SK-N-SH treated with all-trans-retinoic acid at 6 μM for 48 hours (cell line): ENCODE results near the gene VEGFC.

ENCODE experiments used
- ATAC-seq: fragments of 200-7000 bp; cut with Tn5 transposase; 3 replicates; pipeline ENCODE4 v1.9.1; 2020; ENCODE audit warnings: mild to moderate bottlenecking, moderate library complexity
- ARNTL ChIP-seq: fragments of 450-650 bp; formaldehyde crosslinking; IDR thresholded peaks from 2 replicates; pipeline ENCODE4 v1.5.0; 2020; ENCODE audit warnings: low read depth, mild to moderate bottlenecking, moderate library complexity, borderline replicate concordance
- CREB5 ChIP-seq: fragments of 250-450 bp; sonication (Bioruptor Pico); IDR thresholded peaks from 2 replicates; pipeline ENCODE4 v1.5.1; 2020; ENCODE audit warnings: low read depth, mild to moderate bottlenecking, moderate library complexity
- CSDC2 ChIP-seq: fragments of 250-450 bp; sonication (Bioruptor Pico); IDR thresholded peaks from 2 replicates; pipeline ENCODE4 v1.5.0; 2020; ENCODE audit warnings: mild to moderate bottlenecking, moderate library complexity
- ESRRG ChIP-seq: fragments of 250-450 bp; sonication (Bioruptor Pico); IDR thresholded peaks from 2 replicates; pipeline ENCODE4 v1.6.1; 2021; ENCODE audit warnings: mild to moderate bottlenecking
- GLIS3 ChIP-seq: fragments of 250-450 bp; sonication (Bioruptor Pico); IDR thresholded peaks from 2 replicates; pipeline ENCODE4 v1.5.0; 2020; ENCODE audit warnings: mild to moderate bottlenecking, moderate library complexity
- ISL1 ChIP-seq: fragments of 250-450 bp; sonication (Bioruptor Pico); IDR thresholded peaks from 2 replicates; pipeline ENCODE4 v2.1.2; 2022; ENCODE audit warnings: mild to moderate bottlenecking, moderate library complexity
- OSR1 ChIP-seq: fragments of 250-450 bp; sonication (Bioruptor Pico); IDR thresholded peaks from 2 replicates; pipeline ENCODE4 v1.8.0; 2022; ENCODE audit warnings: moderate library complexity, mild to moderate bottlenecking, inconsistent platforms
- PPARA ChIP-seq: fragments of 250-450 bp; sonication (Bioruptor Pico); IDR thresholded peaks from 2 replicates; pipeline ENCODE4 v1.5.0; 2020; ENCODE audit warnings: mild to moderate bottlenecking, borderline replicate concordance
- RARB ChIP-seq: fragments of 250-450 bp; sonication (Bioruptor Pico); IDR thresholded peaks from 2 replicates; pipeline ENCODE4 v1.8.0; 2021; ENCODE audit warnings: mild to moderate bottlenecking, moderate library complexity
- SNAI2 ChIP-seq: fragments of 250-450 bp; sonication (Bioruptor Pico); IDR thresholded peaks from 2 replicates; pipeline ENCODE4 v1.5.0; 2020; ENCODE audit warnings: mild to moderate bottlenecking, moderate library complexity
- TCF4 ChIP-seq: fragments of 250-450 bp; sonication (Bioruptor Pico); IDR thresholded peaks from 2 replicates; pipeline ENCODE4 v1.8.0; 2021; ENCODE audit warnings: mild to moderate bottlenecking, moderate library complexity, borderline replicate concordance
- TOX ChIP-seq: fragments of 250-450 bp; sonication (Bioruptor Pico); IDR thresholded peaks from 2 replicates; pipeline ENCODE4 v1.8.0; 2021; ENCODE audit warnings: mild to moderate bottlenecking, moderate library complexity, borderline replicate concordance
- ZC3H10 ChIP-seq: fragments of 250-450 bp; sonication (Bioruptor Pico); IDR thresholded peaks from 2 replicates; pipeline ENCODE4 v1.5.1; 2021; ENCODE audit warnings: mild to moderate bottlenecking, moderate library complexity
- ZFP3 ChIP-seq: fragments of 250-450 bp; sonication (Bioruptor Pico); IDR thresholded peaks from 2 replicates; pipeline ENCODE4 v1.5.0; 2020; ENCODE audit warnings: mild to moderate bottlenecking, moderate library complexity
- ZFP30 ChIP-seq: fragments of 450-650 bp; formaldehyde crosslinking; IDR thresholded peaks from 2 replicates; pipeline ENCODE4 v1.5.0; 2022; ENCODE audit warnings: mild to moderate bottlenecking, moderate library complexity
- ZNF565 ChIP-seq: fragments of 450-650 bp; formaldehyde crosslinking; conservative IDR thresholded peaks from 2 replicates; pipeline ENCODE4 v1.5.0; 2020; ENCODE audit warnings: low read depth, mild to moderate bottlenecking, moderate library complexity
- ZNF70 ChIP-seq: fragments of 450-650 bp; formaldehyde crosslinking; IDR thresholded peaks from 2 replicates; pipeline ENCODE4 v1.5.0; 2020; ENCODE audit warnings: mild to moderate bottlenecking, moderate library complexity
- ZNF8 ChIP-seq: fragments of 450-650 bp; formaldehyde crosslinking; IDR thresholded peaks from 2 replicates; pipeline ENCODE4 v1.5.0; 2020; ENCODE audit warnings: mild to moderate bottlenecking, moderate library complexity
- TF ChIP-seq, protein P1 (sequence below): fragments of 250-450 bp; sonication (Bioruptor Pico); IDR thresholded peaks from 2 replicates; pipeline ENCODE4 v1.8.0; 2021; ENCODE audit warnings: low read depth, mild to moderate bottlenecking, moderate library complexity, borderline replicate concordance
- TF ChIP-seq, protein P2 (sequence below): fragments of 250-450 bp; sonication (Bioruptor Pico); IDR thresholded peaks from 2 replicates; pipeline ENCODE4 v1.5.1; 2021; ENCODE audit warnings: mild to moderate bottlenecking, moderate library complexity
- TF ChIP-seq, protein P3 (sequence below): fragments of 250-450 bp; sonication (Bioruptor Pico); IDR thresholded peaks from 2 replicates; pipeline ENCODE4 v1.5.0; 2020; ENCODE audit warnings: mild to moderate bottlenecking, moderate library complexity

The VEGFC gene

GRCh38 chr4:176824645-176825366 lies 32.1 kb upstream of the VEGFC start (continued):
- TF ChIP-seq OSR1 (CRISPR knock-in tag) (no peak), PPARA (no peak), ISL1 (CRISPR knock-in tag) (no peak), CREB5 (CRISPR knock-in tag) (no peak)

DNA sequence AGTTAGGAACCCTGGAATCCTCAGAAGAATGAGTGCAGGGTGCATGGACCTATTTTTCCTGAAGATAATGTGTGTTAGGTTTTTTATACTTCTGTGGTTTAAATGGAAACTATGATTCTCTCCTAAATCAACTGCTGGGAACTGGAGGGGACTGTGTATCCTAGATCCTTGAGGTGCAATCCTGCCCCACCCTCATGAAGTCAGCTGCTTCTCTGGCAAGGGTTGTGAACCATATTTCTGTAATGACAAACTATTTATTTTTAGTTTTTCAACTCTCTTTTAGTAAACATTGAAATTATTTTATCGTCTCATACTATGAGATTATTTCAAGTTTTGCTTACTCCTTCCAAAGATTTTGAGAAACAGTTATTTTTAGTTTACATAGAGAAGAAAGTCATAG lies 25.8 kb upstream of the VEGFC start:
- ATAC-seq: no peak

DNA sequence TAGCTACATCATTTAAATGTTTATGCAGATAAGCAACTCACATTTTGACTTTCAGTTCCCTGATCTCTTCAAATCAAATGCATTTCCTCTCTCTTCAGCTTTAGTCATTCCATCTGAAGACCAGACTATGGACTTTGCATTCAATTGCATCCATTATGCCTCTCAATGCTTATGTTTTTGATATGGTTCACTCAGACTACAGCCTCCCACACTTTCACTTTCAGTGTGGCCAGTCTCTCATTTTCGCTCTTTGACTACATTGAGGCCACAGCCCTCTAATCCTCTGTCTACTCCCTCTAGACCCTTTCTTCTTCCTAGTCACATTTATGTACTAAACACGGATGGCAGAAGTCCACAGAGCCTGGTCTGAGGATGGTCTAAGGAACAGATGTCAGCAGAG lies 24.5 kb upstream of the VEGFC start:
- peak; percentile 51 for ATAC-seq
- TF ChIP-seq ESRRG (CRISPR knock-in tag) (no peak), CSDC2 (CRISPR knock-in tag) (no peak), ZNF8 (CRISPR knock-in tag) (no peak), ARNTL (CRISPR knock-in tag) (no peak)
- TF ChIP-seq, protein P1, sequence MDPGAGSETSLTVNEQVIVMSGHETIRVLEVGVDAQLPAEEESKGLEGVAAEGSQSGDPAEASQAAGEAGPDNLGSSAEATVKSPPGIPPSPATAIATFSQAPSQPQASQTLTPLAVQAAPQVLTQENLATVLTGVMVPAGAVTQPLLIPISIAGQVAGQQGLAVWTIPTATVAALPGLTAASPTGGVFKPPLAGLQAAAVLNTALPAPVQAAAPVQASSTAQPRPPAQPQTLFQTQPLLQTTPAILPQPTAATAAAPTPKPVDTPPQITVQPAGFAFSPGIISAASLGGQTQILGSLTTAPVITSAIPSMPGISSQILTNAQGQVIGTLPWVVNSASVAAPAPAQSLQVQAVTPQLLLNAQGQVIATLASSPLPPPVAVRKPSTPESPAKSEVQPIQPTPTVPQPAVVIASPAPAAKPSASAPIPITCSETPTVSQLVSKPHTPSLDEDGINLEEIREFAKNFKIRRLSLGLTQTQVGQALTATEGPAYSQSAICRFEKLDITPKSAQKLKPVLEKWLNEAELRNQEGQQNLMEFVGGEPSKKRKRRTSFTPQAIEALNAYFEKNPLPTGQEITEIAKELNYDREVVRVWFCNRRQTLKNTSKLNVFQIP (CRISPR knock-in tag): no peak

More for the DNA sequence above, 25.8 kb upstream of the VEGFC start:
- TF ChIP-seq TCF4 (no peak), OSR1 (CRISPR knock-in tag) (no peak), TOX (CRISPR knock-in tag) (no peak), ARNTL (CRISPR knock-in tag) (no peak)
- TF ChIP-seq, protein P2, sequence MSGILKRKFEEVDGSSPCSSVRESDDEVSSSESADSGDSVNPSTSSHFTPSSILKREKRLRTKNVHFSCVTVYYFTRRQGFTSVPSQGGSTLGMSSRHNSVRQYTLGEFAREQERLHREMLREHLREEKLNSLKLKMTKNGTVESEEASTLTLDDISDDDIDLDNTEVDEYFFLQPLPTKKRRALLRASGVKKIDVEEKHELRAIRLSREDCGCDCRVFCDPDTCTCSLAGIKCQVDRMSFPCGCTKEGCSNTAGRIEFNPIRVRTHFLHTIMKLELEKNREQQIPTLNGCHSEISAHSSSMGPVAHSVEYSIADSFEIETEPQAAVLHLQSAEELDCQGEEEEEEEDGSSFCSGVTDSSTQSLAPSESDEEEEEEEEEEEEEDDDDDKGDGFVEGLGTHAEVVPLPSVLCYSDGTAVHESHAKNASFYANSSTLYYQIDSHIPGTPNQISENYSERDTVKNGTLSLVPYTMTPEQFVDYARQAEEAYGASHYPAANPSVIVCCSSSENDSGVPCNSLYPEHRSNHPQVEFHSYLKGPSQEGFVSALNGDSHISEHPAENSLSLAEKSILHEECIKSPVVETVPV (CRISPR knock-in tag): no peak

GRCh38 chr4:176814770-176815169 lies 22.0 kb upstream of the VEGFC start:
- ATAC-seq: peak; percentile 57
- no peak for TF ChIP-seq ZNF8 (CRISPR knock-in tag)
- no peak for TF ChIP-seq PPARA
- no peak for TF ChIP-seq GLIS3 (CRISPR knock-in tag)
- TF ChIP-seq ESRRG (CRISPR knock-in tag): no peak
- no peak for TF ChIP-seq ARNTL (CRISPR knock-in tag)
- no peak for TF ChIP-seq TCF4
- TF ChIP-seq SNAI2 (CRISPR knock-in tag): no peak
- no peak for TF ChIP-seq RARB (CRISPR knock-in tag)
- TF ChIP-seq, protein P3, sequence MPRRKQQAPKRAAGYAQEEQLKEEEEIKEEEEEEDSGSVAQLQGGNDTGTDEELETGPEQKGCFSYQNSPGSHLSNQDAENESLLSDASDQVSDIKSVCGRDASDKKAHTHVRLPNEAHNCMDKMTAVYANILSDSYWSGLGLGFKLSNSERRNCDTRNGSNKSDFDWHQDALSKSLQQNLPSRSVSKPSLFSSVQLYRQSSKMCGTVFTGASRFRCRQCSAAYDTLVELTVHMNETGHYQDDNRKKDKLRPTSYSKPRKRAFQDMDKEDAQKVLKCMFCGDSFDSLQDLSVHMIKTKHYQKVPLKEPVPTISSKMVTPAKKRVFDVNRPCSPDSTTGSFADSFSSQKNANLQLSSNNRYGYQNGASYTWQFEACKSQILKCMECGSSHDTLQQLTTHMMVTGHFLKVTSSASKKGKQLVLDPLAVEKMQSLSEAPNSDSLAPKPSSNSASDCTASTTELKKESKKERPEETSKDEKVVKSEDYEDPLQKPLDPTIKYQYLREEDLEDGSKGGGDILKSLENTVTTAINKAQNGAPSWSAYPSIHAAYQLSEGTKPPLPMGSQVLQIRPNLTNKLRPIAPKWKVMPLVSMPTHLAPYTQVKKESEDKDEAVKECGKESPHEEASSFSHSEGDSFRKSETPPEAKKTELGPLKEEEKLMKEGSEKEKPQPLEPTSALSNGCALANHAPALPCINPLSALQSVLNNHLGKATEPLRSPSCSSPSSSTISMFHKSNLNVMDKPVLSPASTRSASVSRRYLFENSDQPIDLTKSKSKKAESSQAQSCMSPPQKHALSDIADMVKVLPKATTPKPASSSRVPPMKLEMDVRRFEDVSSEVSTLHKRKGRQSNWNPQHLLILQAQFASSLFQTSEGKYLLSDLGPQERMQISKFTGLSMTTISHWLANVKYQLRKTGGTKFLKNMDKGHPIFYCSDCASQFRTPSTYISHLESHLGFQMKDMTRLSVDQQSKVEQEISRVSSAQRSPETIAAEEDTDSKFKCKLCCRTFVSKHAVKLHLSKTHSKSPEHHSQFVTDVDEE (CRISPR knock-in tag): no peak
- TF ChIP-seq, protein P2 (CRISPR knock-in tag): no peak
- no peak for TF ChIP-seq CREB5 (CRISPR knock-in tag)
- no peak for TF ChIP-seq CSDC2 (CRISPR knock-in tag)
- no peak for TF ChIP-seq TOX (CRISPR knock-in tag)
- no peak for TF ChIP-seq ZFP3 (CRISPR knock-in tag)
- TF ChIP-seq ZFP30: no peak
- no peak for TF ChIP-seq ZNF70
- no peak for TF ChIP-seq ZC3H10
- TF ChIP-seq ZNF565: no peak
